Measurements from ENCODE around the gene CAPNS1.
A peak's percentile ranks its signal among the peaks of the same experiment; 100 is the strongest.

Gene CAPNS1

GRCh38 chr19:36115453-36116343 lies 24.2 kb upstream of the CAPNS1 start, which contains the start of gene TBCB:
TSS of gene TBCB (plus strand) at chr19:36115468. CDS start at chr19:36115561, 93 bp downstream.
- H3K9ac ChIP-seq (ENCODE audit: low read length): peak within 1 kb of the TSS; percentile 98
- H2BK15ac ChIP-seq (replicated peaks; ENCODE audit: low read depth): no peak within 1 kb of the TSS
- no peaks in the 10 kb centered on the region for H3K27me3 ChIP-seq (ENCODE audit: insufficient read depth, low read length, poor library complexity)
- peak within 1 kb of the TSS; percentile 98 for H3K56ac ChIP-seq (ENCODE audit: low read length)
- no peak within 1 kb of the TSS for H4K5ac ChIP-seq (ENCODE audit: low read length)
- H3K4ac ChIP-seq (ENCODE audit: low read depth, low read length): no peak within 1 kb of the TSS
- no peak within 1 kb of the TSS for H4K8ac ChIP-seq (ENCODE audit: low read depth, low read length)
- H3K4me3 ChIP-seq (ENCODE audit: low read length): peak within 1 kb of the TSS; percentile 96
- peaks cover 4% of the 10 kb centered on the region for H3K4me1 ChIP-seq (ENCODE audit: control insufficient read depth, low read depth, low read length)
- H3K79me1 ChIP-seq (ENCODE audit: low read length): peaks cover 20% of the 10 kb centered on the region
- H3K36me3 ChIP-seq (ENCODE audit: control insufficient read depth, insufficient read depth, low read length): peaks cover 8% of the 10 kb centered on the region
- no peak within 1 kb of the TSS for H2BK120ac ChIP-seq (ENCODE audit: low read depth, low read length)
- peak within 1 kb of the TSS; percentile 12 for H3K18ac ChIP-seq (ENCODE audit: low read length)
- peak; percentile 61 for DNase-seq
- peak within 1 kb of the TSS; percentile 90 for H2AK5ac ChIP-seq (ENCODE audit: low read length)
- H3K4me2 ChIP-seq (ENCODE audit: low read length): peak within 1 kb of the TSS; percentile 99
- H3K23ac ChIP-seq (ENCODE audit: low read length): peak within 1 kb of the TSS; percentile 80
- no peak within 1 kb of the TSS for H2BK5ac ChIP-seq (ENCODE audit: low read length)
- peak within 1 kb of the TSS; percentile 69 for H3K27ac ChIP-seq (ENCODE audit: low read depth, low read length)
- peaks cover 9% of the 10 kb centered on the region for H3K79me2 ChIP-seq (ENCODE audit: control insufficient read depth, insufficient read depth, low read length)
- WGBS (ENCODE audit: extremely low coverage, insufficient coverage, low lambda C conversion rate): no CpG with 5 or more reads among the region's 59 CpGs

GRCh38 chr19:36116344-36116637 lies 23.6 kb upstream of the CAPNS1 start:
- no peak overlapping the region for H3K4ac ChIP-seq (ENCODE audit: low read depth, low read length)
- no peaks in the 10 kb centered on the region for H3K27me3 ChIP-seq (ENCODE audit: insufficient read depth, low read length, poor library complexity)
- peak overlapping the region; percentile 98 for H3K56ac ChIP-seq (ENCODE audit: low read length)
- H3K4me2 ChIP-seq (ENCODE audit: low read length): peak overlapping the region; percentile 95
- peaks cover 20% of the 10 kb centered on the region for H3K79me1 ChIP-seq (ENCODE audit: low read length)
- peaks cover 9% of the 10 kb centered on the region for H3K79me2 ChIP-seq (ENCODE audit: control insufficient read depth, insufficient read depth, low read length)
- H3K4me1 ChIP-seq (ENCODE audit: control insufficient read depth, low read depth, low read length): peaks cover 4% of the 10 kb centered on the region
- H2AK5ac ChIP-seq (ENCODE audit: low read length): peak overlapping the region; percentile 90
- H3K4me3 ChIP-seq (ENCODE audit: low read length): peak overlapping the region; percentile 82
- DNase-seq: no peak
- no peak overlapping the region for H3K27ac ChIP-seq (ENCODE audit: low read depth, low read length)
- H3K23ac ChIP-seq (ENCODE audit: low read length): no peak overlapping the region
- no peak overlapping the region for H2BK120ac ChIP-seq (ENCODE audit: low read depth, low read length)
- no peak overlapping the region for H4K8ac ChIP-seq (ENCODE audit: low read depth, low read length)
- H2BK5ac ChIP-seq (ENCODE audit: low read length): no peak overlapping the region
- H3K18ac ChIP-seq (ENCODE audit: low read length): no peak overlapping the region
- H2BK15ac ChIP-seq (replicated peaks; ENCODE audit: low read depth): no peak overlapping the region
- no peak overlapping the region for H4K5ac ChIP-seq (ENCODE audit: low read length)
- H3K36me3 ChIP-seq (ENCODE audit: control insufficient read depth, insufficient read depth, low read length): peaks cover 8% of the 10 kb centered on the region
- peak overlapping the region; percentile 86 for H3K9ac ChIP-seq (ENCODE audit: low read length)
- WGBS (ENCODE audit: extremely low coverage, insufficient coverage, low lambda C conversion rate): no CpG with 5 or more reads among the region's 1 CpG

GRCh38 chr19:36120092-36120983 lies 19.5 kb upstream of the CAPNS1 start:
- peaks cover 4% of the 10 kb centered on the region for H3K4me1 ChIP-seq (ENCODE audit: control insufficient read depth, low read depth, low read length)
- H3K23ac ChIP-seq (ENCODE audit: low read length): no peak overlapping the region
- H3K27ac ChIP-seq (ENCODE audit: low read depth, low read length): no peak overlapping the region
- H2AK5ac ChIP-seq (ENCODE audit: low read length): no peak overlapping the region
- H2BK120ac ChIP-seq (ENCODE audit: low read depth, low read length): no peak overlapping the region
- no CpG with 5 or more reads among the region's 26 CpGs for WGBS (ENCODE audit: extremely low coverage, insufficient coverage, low lambda C conversion rate)
- no peak overlapping the region for H3K9ac ChIP-seq (ENCODE audit: low read length)
- DNase-seq: no peak
- no peak overlapping the region for H4K8ac ChIP-seq (ENCODE audit: low read depth, low read length)
- no peak overlapping the region for H3K4me3 ChIP-seq (ENCODE audit: low read length)
- no peak overlapping the region for H4K5ac ChIP-seq (ENCODE audit: low read length)
- H3K79me1 ChIP-seq (ENCODE audit: low read length): peaks cover 9% of the 10 kb centered on the region
- H2BK15ac ChIP-seq (replicated peaks; ENCODE audit: low read depth): no peak overlapping the region
- peaks cover 4% of the 10 kb centered on the region for H3K36me3 ChIP-seq (ENCODE audit: control insufficient read depth, insufficient read depth, low read length)
- peak overlapping the region; percentile 7 for H3K56ac ChIP-seq (ENCODE audit: low read length)
- H3K4ac ChIP-seq (ENCODE audit: low read depth, low read length): no peak overlapping the region
- H3K18ac ChIP-seq (ENCODE audit: low read length): no peak overlapping the region
- peaks cover 5% of the 10 kb centered on the region for H3K79me2 ChIP-seq (ENCODE audit: control insufficient read depth, insufficient read depth, low read length)
- no peak overlapping the region for H2BK5ac ChIP-seq (ENCODE audit: low read length)
- no peak overlapping the region for H3K4me2 ChIP-seq (ENCODE audit: low read length)
- no peaks in the 10 kb centered on the region for H3K27me3 ChIP-seq (ENCODE audit: insufficient read depth, low read length, poor library complexity)

GRCh38 chr19:36120984-36121358 lies 18.9 kb upstream of the CAPNS1 start:
- peaks cover 4% of the 10 kb centered on the region for H3K36me3 ChIP-seq (ENCODE audit: control insufficient read depth, insufficient read depth, low read length)
- no peak overlapping the region for H2AK5ac ChIP-seq (ENCODE audit: low read length)
- H3K4me1 ChIP-seq (ENCODE audit: control insufficient read depth, low read depth, low read length): peaks cover 4% of the 10 kb centered on the region
- no peak for DNase-seq
- H3K9ac ChIP-seq (ENCODE audit: low read length): no peak overlapping the region
- H3K18ac ChIP-seq (ENCODE audit: low read length): no peak overlapping the region
- H3K27ac ChIP-seq (ENCODE audit: low read depth, low read length): no peak overlapping the region
- no peak overlapping the region for H3K4ac ChIP-seq (ENCODE audit: low read depth, low read length)
- no peak overlapping the region for H3K4me2 ChIP-seq (ENCODE audit: low read length)
- no peak overlapping the region for H3K23ac ChIP-seq (ENCODE audit: low read length)
- H2BK120ac ChIP-seq (ENCODE audit: low read depth, low read length): no peak overlapping the region
- WGBS (ENCODE audit: extremely low coverage, insufficient coverage, low lambda C conversion rate): no CpG with 5 or more reads among the region's 18 CpGs
- H3K79me1 ChIP-seq (ENCODE audit: low read length): peaks cover 9% of the 10 kb centered on the region
- H3K56ac ChIP-seq (ENCODE audit: low read length): no peak overlapping the region
- H3K79me2 ChIP-seq (ENCODE audit: control insufficient read depth, insufficient read depth, low read length): peaks cover 5% of the 10 kb centered on the region
- H2BK15ac ChIP-seq (replicated peaks; ENCODE audit: low read depth): no peak overlapping the region
- no peak overlapping the region for H4K5ac ChIP-seq (ENCODE audit: low read length)
- H3K27me3 ChIP-seq (ENCODE audit: insufficient read depth, low read length, poor library complexity): no peaks in the 10 kb centered on the region
- H2BK5ac ChIP-seq (ENCODE audit: low read length): no peak overlapping the region
- H3K4me3 ChIP-seq (ENCODE audit: low read length): no peak overlapping the region
- H4K8ac ChIP-seq (ENCODE audit: low read depth, low read length): no peak overlapping the region

- no peak overlapping the region for H2AK5ac ChIP-seq (ENCODE audit: low read length)
- peaks cover 3% of the 10 kb centered on the region for H3K79me1 ChIP-seq (ENCODE audit: low read length)
- H4K8ac ChIP-seq (ENCODE audit: low read depth, low read length): no peak overlapping the region
- H3K4me3 ChIP-seq (ENCODE audit: low read length): no peak overlapping the region
- no peak for DNase-seq
- H3K27ac ChIP-seq (ENCODE audit: low read depth, low read length): no peak overlapping the region
- no CpG with 5 or more reads among the region's 49 CpGs for WGBS (ENCODE audit: extremely low coverage, insufficient coverage, low lambda C conversion rate)
- H3K56ac ChIP-seq (ENCODE audit: low read length): no peak overlapping the region
- H2BK120ac ChIP-seq (ENCODE audit: low read depth, low read length): no peak overlapping the region
- no peaks in the 10 kb centered on the region for H3K4me1 ChIP-seq (ENCODE audit: control insufficient read depth, low read depth, low read length)
- H3K79me2 ChIP-seq (ENCODE audit: control insufficient read depth, insufficient read depth, low read length): no peaks in the 10 kb centered on the region
- H4K5ac ChIP-seq (ENCODE audit: low read length): no peak overlapping the region
- H2BK15ac ChIP-seq (replicated peaks; ENCODE audit: low read depth): no peak overlapping the region
- no peak overlapping the region for H3K9ac ChIP-seq (ENCODE audit: low read length)
- H2BK5ac ChIP-seq (ENCODE audit: low read length): no peak overlapping the region
- H3K27me3 ChIP-seq (ENCODE audit: insufficient read depth, low read length, poor library complexity): no peaks in the 10 kb centered on the region
- peaks cover 2% of the 10 kb centered on the region for H3K36me3 ChIP-seq (ENCODE audit: control insufficient read depth, insufficient read depth, low read length)
- H3K18ac ChIP-seq (ENCODE audit: low read length): no peak overlapping the region
- no peak overlapping the region for H3K23ac ChIP-seq (ENCODE audit: low read length)
- no peak overlapping the region for H3K4ac ChIP-seq (ENCODE audit: low read depth, low read length)
- H3K4me2 ChIP-seq (ENCODE audit: low read length): no peak overlapping the region
These were observed 18.3 kb upstream of the CAPNS1 start for GRCh38 chr19:36121486-36122124.
